Epithelial cell of esophagus (primary cell): ENCODE data around the gene PDIK1L.
A peak's percentile ranks its signal among the peaks of the same experiment; 100 is the strongest.

Experiments used
- DNase-seq: peaks from one replicate; pipeline ENCODE4 v3.0.0; 2010; ENCODE audit warnings: low read depth
- H3K4me3 ChIP-seq: 2 replicates; pipeline ENCODE4 v1.5.1; 2011; ENCODE audit warnings: mild to moderate bottlenecking, low read length, control low read depth
- CTCF ChIP-seq: IDR thresholded peaks from 2 replicates; pipeline ENCODE4 v1.5.1; 2011; ENCODE audit warnings: low read depth, mild to moderate bottlenecking, low read length, control low read depth, inconsistent platforms; ENCODE audit not compliant: insufficient read depth; ENCODE audit errors: missing control alignments

Gene PDIK1L

GRCh38 chr1:26160527-26161414 lies 49.1 kb downstream of the PDIK1L start:
- no peak for TF ChIP-seq CTCF
- no peak overlapping the region for H3K4me3 ChIP-seq
- no peak for DNase-seq

GRCh38 chr1:26161415-26162219 lies 50.0 kb downstream of the PDIK1L start:
- peak; percentile 50 for DNase-seq
- peak overlapping the region; percentile 32 for H3K4me3 ChIP-seq
- no peak for TF ChIP-seq CTCF

GRCh38 chr1:26162220-26162709 lies 50.6 kb downstream of the PDIK1L start:
- peak overlapping the region; percentile 25 for H3K4me3 ChIP-seq

GRCh38 chr1:26163684-26164035 lies 52.0 kb downstream of the PDIK1L start:
- no peak for TF ChIP-seq CTCF
- peak overlapping the region; percentile 37 for H3K4me3 ChIP-seq
- no peak for DNase-seq

More at GRCh38 chr1:26162220-26162709, 50.6 kb downstream of the PDIK1L start:
- DNase-seq = no peak
- no peak for TF ChIP-seq CTCF

- peak overlapping the region; percentile 37 for H3K4me3 ChIP-seq
- DNase-seq = peak; percentile 26
- peak; percentile 21 for TF ChIP-seq CTCF
Measured at GRCh38 chr1:26164036-26164860, 52.6 kb downstream of the PDIK1L start.
